ENCODE results near the gene BBX.

BBX gene

DNA sequence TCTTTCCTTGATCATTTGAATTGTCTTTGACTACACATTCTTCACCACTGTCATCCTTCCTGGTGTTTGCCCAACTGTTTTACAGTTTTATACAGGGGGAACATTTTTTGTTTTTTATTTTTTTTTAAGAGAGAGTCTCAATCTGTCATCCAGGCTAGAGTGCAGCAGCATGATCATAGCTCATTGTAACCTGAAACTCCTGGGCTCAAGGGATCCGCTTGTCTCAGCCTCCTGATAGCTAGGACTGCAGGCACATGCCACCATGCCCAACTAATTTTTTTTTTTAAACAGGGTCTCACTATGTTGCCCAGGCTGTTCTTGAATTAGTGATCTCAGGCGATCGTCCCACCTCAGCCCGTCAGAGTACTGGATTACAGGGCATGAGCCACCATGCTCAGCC is 222.6 kb downstream of the BBX start:
- DNase-seq (ENCODE audit: low read depth in 2 of 2) = no peak

DNA sequence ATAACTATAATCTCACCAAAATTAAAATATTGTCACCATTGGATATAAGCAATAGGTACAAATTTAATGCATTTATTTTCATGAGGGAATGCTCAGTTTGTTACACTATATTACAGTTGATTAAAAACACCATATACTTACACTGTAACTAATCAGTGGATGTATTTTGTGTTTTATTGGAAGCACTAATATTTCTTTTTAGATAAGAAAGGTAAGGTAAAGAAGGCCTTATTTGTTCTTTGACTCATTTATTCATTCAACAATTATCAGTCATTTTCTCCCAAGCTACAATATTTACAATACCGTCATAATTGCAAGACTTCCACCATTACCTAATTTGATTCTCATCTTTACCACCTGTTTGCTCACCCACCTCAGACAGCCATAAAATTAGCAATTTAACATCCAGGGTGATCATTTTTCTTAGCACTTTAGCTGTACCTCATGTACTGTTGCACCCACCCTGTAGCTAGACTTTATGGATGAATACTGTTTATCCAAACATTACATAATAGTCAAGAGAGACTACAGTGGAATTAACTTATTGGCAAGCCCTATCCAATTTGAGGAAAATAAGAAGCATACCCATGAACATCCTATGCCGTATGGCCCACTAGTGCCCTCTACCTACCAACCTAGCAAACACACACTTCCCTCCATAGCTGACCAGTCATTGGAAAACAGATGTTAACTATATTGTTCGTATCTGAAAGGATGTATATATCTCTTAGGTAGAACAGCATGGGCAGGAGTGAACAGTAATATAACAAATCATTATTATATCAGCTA is 229.6 kb downstream of the BBX start:
- DNase-seq (ENCODE audit: low read depth in 2 of 2) = no peak

DNA sequence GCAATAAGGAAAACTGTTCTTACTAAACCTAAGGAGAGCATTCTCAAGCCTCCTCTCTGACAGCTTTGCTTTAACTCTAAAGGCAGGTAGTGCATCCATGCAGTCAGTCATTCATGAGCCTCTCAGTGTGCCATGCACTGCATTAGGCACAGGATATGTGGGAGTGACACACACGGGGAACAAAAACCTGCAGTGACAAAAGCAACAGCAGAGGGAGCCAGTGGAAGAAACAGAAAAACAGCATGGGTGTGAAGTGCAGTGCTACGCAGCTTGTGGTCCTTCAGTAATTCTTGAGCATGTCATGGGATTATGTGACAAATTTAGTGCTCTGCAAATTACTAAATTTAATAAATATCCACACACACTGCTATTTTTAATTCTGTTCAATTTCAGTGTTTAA is 230.7 kb downstream of the BBX start:
- peak in 1 of 2 donors; percentile 6 for DNase-seq (ENCODE audit: low read depth in 2 of 2)

DNA sequence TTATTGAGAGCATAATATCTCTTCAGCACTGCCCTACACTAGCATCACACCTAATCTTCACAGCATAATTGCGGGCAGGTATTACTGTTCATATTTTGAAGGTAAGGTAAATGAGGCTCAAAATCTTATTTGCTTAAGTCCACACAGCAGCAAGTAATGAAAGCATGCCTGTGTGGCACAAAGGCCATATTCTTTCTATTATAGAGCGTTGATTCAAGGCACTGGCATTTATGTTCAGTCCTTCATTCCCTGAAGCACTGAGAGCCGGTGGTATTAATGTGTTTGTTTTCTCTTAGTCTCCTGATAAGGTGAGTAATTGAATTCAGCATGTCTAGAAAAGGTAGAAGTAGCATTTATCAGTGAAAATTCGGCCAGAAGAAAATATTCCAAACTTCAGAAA is 231.2 kb downstream of the BBX start:
- DNase-seq (ENCODE audit: low read depth in 2 of 2) = no peak

DNA sequence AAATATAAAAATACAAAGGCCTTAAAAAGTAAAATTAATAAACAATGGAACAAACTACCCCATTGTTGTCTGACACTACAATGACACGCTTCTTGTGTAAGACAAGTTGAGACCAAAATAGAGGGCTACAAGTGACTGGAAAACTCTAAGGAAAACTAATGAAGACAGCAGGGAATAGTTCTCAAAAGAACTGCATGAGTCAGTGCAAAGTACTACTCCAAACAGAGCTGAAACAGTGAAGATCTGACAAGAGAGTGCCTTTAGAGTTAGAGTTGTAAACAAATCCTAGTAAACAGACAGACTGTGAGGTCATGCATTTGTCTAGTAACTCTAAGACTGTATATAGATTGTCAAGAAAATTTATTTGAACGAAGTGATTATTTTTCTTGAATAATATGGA is 233.9 kb downstream of the BBX start:
- DNase-seq (ENCODE audit: low read depth in 2 of 2) = no peak

DNA sequence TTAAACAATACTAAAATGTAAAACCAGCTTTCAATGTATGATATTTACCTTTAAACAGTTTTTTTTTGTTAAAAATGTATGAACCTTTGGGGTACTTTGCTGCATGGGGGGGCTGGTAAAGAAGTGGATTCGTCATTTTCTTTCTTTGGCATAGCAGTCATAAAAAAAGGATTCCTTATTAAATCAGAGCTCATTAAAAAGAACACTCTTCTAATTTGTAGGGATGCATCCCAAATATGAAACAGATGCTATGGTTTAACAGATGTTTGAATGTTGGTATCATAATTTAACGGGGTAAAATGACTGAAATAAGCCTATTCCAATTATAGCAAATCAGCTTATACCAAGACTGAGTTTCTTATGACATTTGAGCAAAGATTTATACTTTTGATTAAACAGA is 234.4 kb downstream of the BBX start:
- no peak for DNase-seq (ENCODE audit: low read depth in 2 of 2)

DNA sequence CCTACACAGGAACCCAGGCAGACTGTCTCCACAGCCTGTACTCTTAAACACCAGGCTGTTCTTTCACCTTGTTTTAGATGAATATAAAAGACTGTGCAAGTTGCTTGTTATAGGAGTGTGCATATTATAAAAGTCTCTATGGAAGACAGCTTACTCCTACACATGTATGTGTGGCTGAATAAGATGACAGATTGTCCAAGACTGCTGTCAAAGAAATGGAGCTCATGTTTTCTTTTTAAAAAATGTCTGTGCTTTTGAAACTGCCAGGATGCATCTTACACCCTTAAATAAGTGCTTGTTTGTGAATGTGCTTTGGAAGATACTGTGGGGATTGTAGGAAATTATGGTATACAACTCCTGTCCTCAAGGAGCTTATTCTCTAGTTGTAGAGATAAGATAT is 237.4 kb downstream of the BBX start:
- DNase-seq (ENCODE audit: low read depth in 2 of 2) = no peak

DNA sequence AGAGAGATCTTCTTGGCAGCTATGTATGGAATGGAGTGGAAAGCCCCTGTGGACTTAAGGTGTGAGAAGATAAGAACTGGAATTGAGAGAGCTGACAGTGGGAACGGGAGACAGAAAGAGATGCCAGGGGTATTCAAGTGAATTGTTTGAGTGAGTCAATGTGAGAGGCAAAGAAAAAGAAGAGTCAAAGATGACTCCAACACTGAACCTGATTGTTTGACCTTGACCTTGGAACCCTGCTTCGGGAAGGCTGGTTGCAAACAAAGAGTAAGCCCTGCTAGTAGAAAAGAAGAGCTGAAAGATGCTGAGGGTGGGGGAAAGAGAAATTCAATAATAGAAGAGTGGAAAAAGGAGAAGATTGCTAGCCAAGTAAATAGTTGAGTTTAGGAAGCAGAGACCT is 238.6 kb downstream of the BBX start:
- no peak for DNase-seq (ENCODE audit: low read depth in 2 of 2)

DNA sequence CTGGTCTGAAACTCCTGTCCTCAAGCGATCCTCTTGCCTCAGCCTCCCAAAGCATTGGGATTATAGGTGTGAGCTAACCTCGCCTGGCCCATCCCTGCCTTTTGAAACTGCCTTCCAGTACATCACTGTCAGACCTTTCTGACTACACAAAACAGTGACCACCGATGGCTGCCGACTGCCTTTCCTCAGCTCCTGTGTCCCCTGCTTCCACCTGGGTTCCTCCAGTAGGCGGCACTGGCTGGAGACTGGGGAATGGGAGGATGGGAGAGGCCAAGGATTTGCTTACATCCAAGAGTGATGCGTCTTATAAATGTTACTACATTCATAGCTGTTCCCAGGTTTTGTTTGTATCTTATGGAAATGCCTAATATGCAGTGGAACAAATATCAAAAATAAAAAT is 242.8 kb downstream of the BBX start:
- no peak for DNase-seq (ENCODE audit: low read depth in 2 of 2)

DNA sequence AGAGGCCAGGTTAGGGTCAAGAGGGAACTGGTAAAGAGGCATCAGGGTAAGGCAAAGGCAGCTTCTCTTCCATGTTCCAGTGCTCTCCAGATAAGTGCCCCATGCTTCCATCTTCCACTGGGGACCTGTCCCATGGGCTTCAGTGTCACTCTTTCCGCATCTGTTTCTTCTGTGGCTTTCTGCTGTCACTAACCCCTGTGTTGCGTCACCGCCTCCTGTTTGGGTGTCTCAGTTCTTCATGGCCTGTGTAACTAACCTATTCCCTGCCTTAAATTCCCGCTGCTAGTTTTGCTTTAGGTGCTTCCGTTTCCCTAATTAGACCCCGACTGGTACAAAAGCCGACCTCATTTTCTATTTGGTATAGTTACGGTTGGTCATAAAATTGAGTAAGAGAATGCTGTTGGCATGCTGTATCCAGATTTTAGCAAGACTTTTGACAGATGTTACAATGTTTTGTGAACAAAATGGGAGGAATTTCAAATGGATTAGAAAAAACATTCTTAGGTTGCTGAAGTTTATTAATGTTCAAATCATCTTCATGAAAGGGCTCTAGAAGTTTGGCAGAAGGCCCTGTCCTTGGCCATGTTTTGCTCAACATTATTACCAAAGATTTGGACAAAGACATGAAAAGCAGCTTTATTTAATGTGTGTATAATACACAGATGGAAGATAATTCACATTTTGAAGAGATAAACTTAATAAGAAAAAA is 245.3 kb downstream of the BBX start:
- no peak for DNase-seq (ENCODE audit: low read depth in 2 of 2)

DNA sequence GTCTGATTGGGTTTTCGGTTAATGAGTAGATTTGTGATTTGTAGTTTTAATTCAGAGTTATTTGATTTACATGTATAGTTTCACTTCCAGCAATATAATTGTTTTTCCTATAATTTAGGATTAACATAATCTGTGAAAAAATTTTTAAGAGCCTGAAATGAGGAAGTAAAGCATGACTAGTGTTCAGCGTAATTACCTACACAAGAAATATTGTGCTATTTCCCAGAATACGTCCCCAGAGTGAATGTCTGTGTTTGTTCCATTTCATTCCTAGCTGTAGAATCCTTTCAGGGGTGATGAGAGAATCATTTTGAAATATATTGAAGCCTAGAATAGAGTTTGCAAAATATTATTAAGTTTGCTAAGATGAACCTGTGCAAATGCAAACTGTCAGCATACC is 247.1 kb downstream of the BBX start:
- DNase-seq (ENCODE audit: low read depth in 2 of 2) = no peak

DNA sequence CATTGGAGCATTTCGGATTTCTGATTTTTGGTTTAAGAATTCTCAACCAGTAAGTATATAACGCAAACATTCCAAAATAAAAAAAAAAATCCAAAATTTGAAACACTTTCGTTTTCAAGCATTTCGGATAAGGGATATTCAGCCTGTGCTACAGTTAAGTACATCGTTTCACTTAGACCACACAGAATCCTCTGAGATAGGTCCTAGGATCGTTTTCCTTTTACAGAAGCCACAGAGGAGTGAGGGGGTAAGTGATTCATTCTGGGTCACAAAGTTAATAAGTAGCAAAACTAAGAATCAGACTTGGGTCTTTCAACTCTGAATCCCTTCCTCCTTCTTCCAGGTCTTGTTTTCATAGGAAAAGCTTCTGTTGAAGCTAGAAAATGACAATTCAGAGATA is 249.3 kb downstream of the BBX start:
- no peak for DNase-seq (ENCODE audit: low read depth in 2 of 2)

DNA sequence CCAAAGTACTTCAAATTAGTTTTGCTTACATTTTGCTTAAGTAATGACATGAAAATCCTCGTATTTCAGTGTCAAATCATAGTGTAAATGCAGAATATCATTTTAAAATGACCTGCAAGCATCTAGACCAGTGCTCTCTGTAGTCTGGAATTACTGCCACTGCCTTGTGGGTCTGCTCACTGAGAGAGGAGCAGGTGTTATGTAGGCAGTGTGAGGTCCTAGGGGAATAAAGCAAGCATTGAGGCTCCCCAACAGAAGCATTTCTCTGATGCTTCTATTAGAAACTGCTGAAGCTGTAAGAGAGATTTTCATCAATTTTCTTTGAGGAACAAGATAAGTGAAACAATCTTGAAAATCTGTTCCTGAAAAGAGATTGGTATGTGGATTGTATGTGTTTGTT is 253.2 kb downstream of the BBX start:
- DNase-seq (ENCODE audit: low read depth in 2 of 2) = no peak

DNA sequence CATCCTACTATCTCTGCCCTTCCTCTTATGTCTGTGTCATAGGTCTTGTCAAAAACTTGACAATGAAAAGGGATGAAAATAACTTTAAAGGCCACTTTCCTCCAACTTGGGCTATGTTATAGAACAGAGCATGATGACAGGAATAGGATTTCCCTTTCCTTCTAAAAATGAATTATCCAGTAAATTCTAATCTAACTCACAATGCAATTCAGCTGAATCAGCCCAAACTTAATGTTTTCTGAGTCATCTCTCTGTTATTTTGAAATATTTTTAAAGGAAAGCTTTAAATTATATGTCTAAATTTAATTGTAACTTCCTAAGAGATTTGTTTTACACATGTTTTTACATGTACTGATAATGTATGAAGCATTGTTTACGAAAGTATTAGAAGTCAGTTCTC is 258.5 kb downstream of the BBX start:
- no peak for DNase-seq (ENCODE audit: low read depth in 2 of 2)

DNA sequence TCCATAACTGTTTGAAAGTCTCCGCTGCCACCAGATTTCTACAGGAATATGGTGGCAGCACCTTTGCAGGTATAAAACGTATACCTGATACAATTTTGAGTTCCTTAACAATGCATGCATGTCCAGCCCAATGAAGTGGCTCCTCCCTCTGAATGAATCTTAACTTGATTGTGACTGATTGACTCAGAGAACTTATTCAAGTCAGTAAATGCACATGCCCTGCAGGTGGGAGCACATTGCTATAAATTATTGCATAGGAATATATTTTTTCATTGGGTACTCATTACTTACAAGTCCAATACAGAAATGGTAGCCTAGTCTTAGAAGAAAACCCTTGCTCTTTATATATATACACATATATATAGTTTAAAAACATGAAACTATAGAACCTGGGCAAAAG is 259.3 kb downstream of the BBX start:
- DNase-seq (ENCODE audit: low read depth in 2 of 2) = no peak

DNA sequence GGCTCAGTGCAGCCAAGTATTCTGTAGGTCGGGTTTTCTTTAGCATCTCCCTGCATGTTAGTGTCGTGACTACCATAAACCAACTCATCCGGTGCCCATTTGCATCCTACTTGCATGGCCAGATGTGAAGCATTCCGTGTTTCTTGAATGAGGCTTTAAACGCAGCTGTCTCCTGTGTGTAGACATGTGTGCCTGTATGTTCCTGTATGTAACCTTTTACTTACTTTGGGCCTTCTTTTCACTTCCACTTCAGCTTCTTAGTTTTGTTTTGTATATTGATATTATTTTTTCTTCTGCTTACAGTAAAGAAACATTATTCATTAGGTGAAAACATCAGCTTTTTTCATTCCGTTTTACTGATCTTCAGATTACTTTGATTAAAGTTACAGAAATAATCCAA is 267.9 kb downstream of the BBX start:
- no peak for DNase-seq (ENCODE audit: low read depth in 2 of 2)

DNA sequence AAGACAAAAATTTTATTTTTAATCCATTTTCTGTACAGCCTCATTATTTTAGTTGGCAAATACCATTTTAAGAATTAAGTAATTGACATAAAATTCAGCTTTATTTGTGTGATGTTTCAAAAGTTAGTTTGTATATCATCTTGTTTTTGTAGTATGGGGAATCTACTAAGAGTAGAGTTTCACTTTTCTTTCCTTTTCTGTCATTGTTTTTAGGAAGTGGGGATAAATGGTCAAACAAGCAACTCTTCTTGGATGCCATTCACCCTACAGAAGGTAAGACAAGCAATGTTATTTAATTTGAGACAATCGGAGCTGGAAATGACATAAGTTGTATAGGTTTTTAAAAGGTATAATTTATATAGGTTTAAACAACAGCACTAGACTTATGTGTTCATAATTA is 268.3 kb downstream of the BBX start:
- no peak for DNase-seq (ENCODE audit: low read depth in 2 of 2)

DNA sequence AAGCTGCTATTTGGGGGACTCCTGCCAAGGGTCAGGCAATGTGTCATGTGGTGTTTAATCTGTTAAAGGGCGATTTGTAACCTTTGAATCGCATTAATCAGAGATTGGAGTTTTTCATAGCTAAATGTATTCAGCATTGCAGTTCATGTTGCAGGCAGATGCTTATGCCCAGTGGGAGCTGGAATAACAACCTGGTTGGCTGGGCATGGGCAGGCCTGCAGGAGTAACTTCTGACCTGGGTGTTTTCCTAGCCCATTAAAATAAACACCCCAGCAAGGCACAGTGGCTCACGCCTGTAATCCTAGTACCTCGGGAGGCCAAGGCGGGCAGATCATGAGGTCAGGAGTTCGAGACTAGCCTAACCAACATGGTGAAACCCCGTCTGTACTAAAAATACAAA is 268.7 kb downstream of the BBX start:
- no peak for DNase-seq (ENCODE audit: low read depth in 2 of 2)

DNA sequence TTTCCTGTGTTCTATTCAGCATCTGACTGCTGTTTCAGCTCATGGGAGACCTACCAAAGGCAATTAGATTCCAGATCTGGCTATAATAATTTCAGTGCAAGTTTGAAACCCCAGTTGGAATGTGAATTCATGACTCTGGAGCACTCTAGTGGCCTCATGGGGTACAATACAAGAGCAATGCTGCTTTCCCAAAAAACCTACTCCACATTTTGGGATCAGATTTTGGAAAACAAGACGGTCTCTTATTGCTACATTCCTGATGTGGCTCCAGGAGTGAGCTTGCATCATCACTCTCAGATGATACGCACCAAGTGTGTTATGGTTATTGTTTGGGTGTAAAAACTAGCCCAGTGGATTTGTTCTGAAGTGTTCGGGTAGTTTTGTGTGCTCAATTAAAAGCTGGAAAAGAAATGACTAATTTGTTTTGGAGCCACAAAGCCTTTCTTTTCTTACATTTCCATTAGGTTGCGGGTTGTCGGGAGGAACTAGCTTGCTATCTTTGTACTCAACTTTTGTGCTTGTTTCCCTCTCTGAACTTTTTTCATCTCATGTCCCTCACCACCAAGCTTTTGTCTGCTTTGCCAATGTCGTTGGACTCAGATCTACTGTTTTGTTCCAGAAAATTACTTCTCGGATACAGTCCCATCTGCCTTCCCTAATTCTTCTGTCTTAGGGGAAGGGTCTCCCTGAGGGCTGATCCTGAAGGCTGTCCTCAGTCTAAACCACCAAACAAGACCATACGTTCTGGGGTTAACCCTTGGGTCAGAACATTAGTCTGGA is 272.1 kb downstream of the BBX start:
- DNase-seq (ENCODE audit: low read depth in 2 of 2) = no peak

DNA sequence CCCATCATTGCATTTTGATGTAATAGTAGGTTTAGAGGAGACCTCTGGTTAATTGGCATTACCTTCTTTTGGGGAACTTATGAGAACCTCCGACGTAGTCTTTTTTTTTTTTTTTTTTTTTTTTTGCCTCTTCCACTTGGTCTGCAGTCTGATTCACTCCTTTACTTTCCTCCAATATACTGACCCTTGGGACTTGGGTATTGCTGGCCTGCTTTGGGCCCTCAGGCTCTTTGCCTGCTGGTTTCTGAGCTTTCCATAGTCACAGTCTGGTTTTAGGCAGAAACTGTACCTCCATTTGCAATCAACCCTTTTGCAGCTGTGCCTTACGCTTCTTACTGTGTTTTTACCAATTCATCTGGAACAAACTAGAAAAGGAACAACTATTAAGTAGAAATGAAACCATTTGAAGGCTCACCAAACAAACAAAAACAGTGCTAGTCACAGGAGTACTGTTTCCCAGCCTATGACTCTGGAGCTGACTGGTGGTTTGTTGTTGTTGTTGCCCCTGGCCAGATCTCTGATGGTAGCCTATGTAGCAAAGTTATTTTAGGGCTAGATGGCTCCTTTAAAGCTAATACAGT is 272.8 kb downstream of the BBX start:
- no peak for DNase-seq (ENCODE audit: low read depth in 2 of 2)

DNA sequence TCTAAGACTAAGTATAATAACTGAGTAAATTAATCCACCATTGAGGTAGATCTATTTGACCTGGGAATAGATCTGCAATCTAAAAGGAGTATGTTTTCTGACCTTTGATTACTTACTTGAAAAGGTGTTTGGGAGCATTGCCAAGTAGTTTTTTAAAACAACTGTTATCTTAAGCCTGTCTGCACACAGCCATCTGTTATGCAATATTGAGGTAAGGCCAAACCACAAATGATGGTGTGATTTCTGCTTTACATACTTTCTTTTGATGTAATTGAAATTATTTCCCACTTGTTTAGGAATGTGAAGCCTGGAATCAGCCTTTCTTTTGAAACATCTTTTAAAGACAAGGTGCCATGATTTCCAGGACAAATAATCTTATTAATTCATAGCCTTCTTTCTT is 274.0 kb downstream of the BBX start:
- DNase-seq (ENCODE audit: low read depth in 2 of 2) = no peak

DNA sequence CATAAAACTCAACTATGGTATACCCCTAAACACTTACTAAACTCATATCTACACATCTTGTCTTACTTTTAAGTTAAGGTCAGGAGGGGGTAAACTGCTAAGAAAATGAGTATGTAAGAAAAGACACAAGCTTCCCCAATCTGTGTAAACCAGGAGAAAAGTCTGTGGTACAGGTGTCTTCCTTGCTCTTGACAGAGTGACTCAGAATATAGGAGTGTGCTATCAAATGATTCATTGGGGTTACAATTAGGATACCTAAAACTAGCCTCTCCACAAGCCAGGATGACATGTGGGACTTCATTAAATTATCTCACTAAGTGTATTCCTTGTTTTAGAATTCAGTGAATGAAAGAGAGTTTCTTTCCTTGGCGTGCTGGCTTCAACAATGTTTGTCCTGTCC is 274.8 kb downstream of the BBX start:
- DNase-seq (ENCODE audit: low read depth in 2 of 2) = no peak

DNA sequence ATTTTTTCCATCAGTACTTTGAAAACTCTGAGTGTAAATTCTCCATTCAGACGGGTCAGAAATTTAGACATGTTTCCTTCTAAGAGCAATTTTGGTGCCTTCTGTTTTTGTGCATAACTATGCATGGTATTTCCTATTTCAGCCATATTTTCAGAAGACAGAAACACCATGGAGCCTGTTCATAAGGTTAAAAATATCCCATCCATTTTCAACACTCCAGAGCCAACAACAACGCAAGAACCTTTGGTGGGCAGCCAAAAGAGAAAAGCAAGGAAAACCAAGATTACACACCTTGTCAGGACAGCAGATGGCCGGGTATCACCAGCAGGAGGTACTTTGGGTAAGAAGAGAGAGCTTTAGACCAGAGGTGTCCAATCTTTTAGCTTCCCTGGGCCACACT is 275.6 kb downstream of the BBX start:
- DNase-seq (ENCODE audit: low read depth in 2 of 2) = no peak
